AG04449 (cell line): ENCODE data around the gene ARIH1.
"Not testable (repeated sequence)": the region's sequence is repeated elsewhere in the genome, so short reads cannot be mapped to it uniquely, and the experiment has no call there.

ENCODE experiments used
- CTCF ChIA-PET: fragments of 350-600 bp; formaldehyde crosslinking; extraction: SDS; loops from one replicate; lab custom pipeline; 2021; ENCODE audit warnings: antibody characterized with exemption; lab: Yijun Ruan, JAX
- POLR2A ChIA-PET: fragments of 400-600, 350-600 bp; formaldehyde crosslinking; extraction: SDS; loops from one replicate; lab custom pipeline; 2020; ENCODE audit warnings: antibody characterized with exemption, inconsistent platforms; lab: Yijun Ruan, JAX
- DNase-seq: peaks from one replicate; pipeline ENCODE4 v3.0.0-alpha.2; 2010; ENCODE audit warnings: low read depth, low spot score
- H3K4me3 ChIP-seq: 2 replicates; pipeline ENCODE4 v1.5.1; 2011; ENCODE audit warnings: low read depth, mild to moderate bottlenecking, control low read depth, low read length
- CTCF ChIP-seq: IDR thresholded peaks from one replicate; pipeline ENCODE4 v1.5.1; 2011; ENCODE audit warnings: mild to moderate bottlenecking, moderate library complexity, low read length, control low read depth, inconsistent platforms; ENCODE audit not compliant: insufficient read depth; ENCODE audit errors: missing control alignments

ARIH1 gene

DNA sequence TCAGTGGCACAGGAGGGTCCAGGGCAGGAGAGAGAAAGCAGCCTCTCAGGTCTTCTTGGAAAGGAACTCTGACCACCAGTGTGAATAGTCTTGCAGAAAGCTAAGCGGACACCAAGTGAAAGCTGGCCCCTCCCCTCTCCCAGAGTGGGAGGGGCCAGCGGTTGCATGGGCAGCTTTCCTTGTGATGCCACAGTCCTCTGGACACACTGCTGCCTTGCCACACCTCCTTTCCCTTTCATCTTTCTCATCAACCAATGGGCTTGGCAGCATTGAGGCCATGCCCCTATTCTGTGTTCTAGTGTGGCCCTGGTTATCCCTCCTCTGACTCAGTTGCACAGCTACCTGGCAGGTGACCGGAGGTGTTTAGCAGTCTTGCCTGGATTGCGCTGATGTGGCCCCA is 130.7 kb downstream of the ARIH1 start:
- ChIA-PET CTCF (no interaction called here), POLR2A (no interaction called here)
- DNase-seq = no peak
- no peak overlapping the region for H3K4me3 ChIP-seq
- no peak for TF ChIP-seq CTCF

GRCh38 chr15:72608084-72608483 is 134.0 kb downstream of the ARIH1 start:
- H3K4me3 ChIP-seq, POLR2A ChIA-PET, DNase-seq: not testable (repeated sequence)
- CTCF ChIA-PET = interaction anchor here (5.6 kb wide), 1 partner anchor 8 kb away, joined by 41 read pairs; no protein-coding TSS in a partner anchor

DNA sequence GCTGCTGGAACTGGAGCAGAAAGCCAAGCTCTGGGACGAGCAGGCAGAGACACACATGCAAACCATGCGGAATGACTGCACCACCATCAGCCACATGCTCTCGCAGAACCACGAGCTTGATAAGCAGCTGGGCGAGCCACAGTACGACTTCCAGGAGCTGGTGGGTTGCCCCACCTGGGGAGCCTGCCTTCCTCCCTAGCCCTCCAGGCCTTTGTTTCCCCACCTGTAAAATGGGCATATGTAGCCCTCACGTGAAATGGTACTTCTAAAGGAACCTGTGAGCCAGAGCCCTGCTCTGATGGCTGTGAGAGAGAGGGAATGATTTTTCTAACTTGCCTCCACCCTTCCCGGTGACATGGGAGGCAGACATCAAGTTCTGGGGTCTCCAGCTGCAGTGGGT is 135.7 kb downstream of the ARIH1 start:
- no peak overlapping the region for H3K4me3 ChIP-seq
- no peak for DNase-seq
- CTCF ChIA-PET = interaction anchor here (5.6 kb wide), 1 partner anchor 10 kb away, joined by 41 read pairs; no protein-coding TSS in a partner anchor
- TF ChIP-seq CTCF = no peak
- POLR2A ChIA-PET = interaction anchor here (0.6 kb wide), 1 partner anchor 16 kb away, joined by 5 read pairs; no protein-coding TSS in a partner anchor

GRCh38 chr15:72612324-72612723 is 138.2 kb downstream of the ARIH1 start:
- DNase-seq, H3K4me3 ChIP-seq, POLR2A ChIA-PET: not testable (repeated sequence)
- CTCF ChIA-PET = interaction anchor here (5.6 kb wide), 1 partner anchor 13 kb away, joined by 41 read pairs; no protein-coding TSS in a partner anchor

GRCh38 chr15:72614810-72615532 is 140.8 kb downstream of the ARIH1 start:
- no peak overlapping the region for H3K4me3 ChIP-seq
- ChIA-PET CTCF (interaction anchor here (1.4 kb wide), 1 partner anchor 15 kb away, joined by 4 read pairs; no protein-coding TSS in a partner anchor), POLR2A (no interaction called here)
- no peak for TF ChIP-seq CTCF
- DNase-seq = no peak

- POLR2A ChIA-PET, H3K4me3 ChIP-seq, DNase-seq: not testable (repeated sequence)
- CTCF ChIA-PET = interaction anchor here (1.4 kb wide), 1 partner anchor 16 kb away, joined by 4 read pairs; no protein-coding TSS in a partner anchor
Observed at GRCh38 chr15:72615533-72616233, 141.6 kb downstream of the ARIH1 start.

DNA sequence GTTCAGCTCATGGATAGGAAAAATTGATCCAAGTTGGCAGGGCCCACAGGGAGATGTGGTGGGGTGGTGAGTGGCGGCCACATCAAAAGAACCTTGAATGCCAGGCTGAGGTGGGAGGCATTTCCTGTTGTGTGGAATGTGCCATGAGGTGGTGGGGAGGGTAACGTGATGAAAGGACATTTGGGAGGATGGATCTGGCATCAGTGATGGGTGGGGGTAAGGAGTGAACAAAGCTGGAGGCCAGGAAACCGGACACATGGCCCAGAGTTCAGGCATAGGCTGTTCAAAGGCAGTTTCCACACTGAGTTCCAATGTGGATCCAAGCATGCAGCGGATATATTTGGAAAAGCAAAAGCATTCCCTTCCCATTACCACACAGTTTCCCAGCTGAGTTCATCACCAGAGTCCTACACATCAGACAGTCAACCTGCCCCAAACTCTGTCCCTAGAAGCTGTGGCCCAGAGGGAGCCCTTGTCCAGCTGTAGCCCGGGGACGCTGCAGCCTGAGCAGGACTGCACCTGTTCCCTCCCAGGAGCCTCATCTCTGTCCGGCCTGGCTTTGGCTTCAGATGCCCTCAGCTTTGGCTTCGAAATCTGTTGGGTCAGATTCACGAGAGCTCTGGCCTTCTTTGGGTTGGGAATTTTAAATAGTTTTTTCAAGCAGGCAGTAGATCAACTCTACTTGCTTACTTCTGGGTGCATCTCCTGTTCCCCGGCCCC is 142.5 kb downstream of the ARIH1 start:
- TF ChIP-seq CTCF = no peak
- H3K4me3 ChIP-seq = no peak overlapping the region
- ChIA-PET CTCF (interaction anchor here (0.8 kb wide), 1 partner anchor 17 kb away, joined by 3 read pairs; no protein-coding TSS in a partner anchor), POLR2A (no interaction called here)
- no peak for DNase-seq

GRCh38 chr15:72623854-72624253 is 149.7 kb downstream of the ARIH1 start:
- H3K4me3 ChIP-seq, DNase-seq, POLR2A ChIA-PET: not testable (repeated sequence)
- CTCF ChIA-PET = interaction anchor here (2.0 kb wide), 1 partner anchor 24 kb away, joined by 12 read pairs; no protein-coding TSS in a partner anchor

- H3K4me3 ChIP-seq, DNase-seq, CTCF ChIA-PET: not testable (repeated sequence)
- POLR2A ChIA-PET = interaction anchor here (0.6 kb wide), 1 partner anchor 16 kb away, joined by 5 read pairs; no protein-coding TSS in a partner anchor
Observed at GRCh38 chr15:72626153-72626552, 152.0 kb downstream of the ARIH1 start.

DNA sequence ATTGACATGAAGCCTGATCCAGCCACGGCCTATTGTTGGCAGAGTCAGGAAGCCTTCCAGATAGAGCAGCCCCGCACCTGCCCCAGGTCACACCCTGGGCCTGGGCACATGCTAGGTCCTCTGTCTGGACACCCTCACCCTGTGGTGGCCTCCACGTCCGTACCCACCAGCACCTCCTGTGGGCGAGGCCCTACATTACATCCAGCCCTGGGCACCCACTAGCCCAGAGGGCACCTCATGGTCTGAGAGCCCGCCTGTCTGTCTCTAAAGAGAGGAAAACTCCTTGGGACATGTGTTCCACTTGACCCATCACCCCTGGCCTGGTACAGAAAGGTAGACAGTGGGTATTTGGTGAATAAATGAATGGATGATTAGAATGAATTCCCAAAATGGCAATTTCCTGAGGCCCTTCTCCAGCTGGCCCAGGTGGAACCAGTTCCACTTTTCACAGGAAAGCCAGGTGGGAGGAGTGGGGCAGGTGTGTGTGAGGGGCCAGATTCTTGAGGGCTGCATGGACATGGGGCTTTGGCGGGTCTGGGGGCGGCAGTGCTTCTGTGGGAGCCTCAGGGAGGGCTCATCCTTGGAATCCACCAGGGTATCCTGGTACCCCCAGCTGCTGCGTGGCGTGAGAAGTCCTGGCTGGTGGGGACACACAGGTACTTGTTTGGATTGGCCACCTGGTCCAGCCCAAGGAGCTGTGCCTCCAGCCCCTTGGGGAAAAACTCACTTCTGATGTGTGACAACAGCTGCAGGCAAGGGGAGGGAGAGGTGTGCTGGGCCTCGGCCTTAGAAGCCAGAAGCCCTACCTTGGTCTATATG is 154.3 kb downstream of the ARIH1 start:
- H3K4me3 ChIP-seq, CTCF ChIA-PET, POLR2A ChIA-PET, DNase-seq: not testable (repeated sequence)
